Activated CD4-positive, alpha-beta T cell treated with anti-CD3 and anti-CD28 coated beads, Interleukin-2, amount 10 ng/mL, durations not matched to agents 7 days and 5 days (primary cell): ENCODE data around the gene PARD3B. TPM values are rescaled to one million over a fixed set of nuclear protein-coding genes. Genes with fewer than 3 reads are reported as not detected.
A peak's percentile ranks its signal among the peaks of the same experiment; 100 is the strongest.

Source experiments
- CTCF ChIA-PET: fragments of 350-600 bp; sonication (Branson Sonifier 250); formaldehyde crosslinking; loops from one replicate; lab custom pipeline; 2021; ENCODE audit warnings: antibody characterized with exemption; lab: Charles Lee
- POLR2A ChIA-PET: fragments of 350-600 bp; sonication (Branson Sonifier 250); formaldehyde crosslinking; loops from one replicate; lab custom pipeline; 2021; ENCODE audit warnings: antibody characterized with exemption; lab: Charles Lee
- DNase-seq: peaks from one replicate; pipeline ENCODE4 v3.0.0-alpha.2; 2020
- H3K27ac Mint-ChIP-seq: one replicate; pipeline ENCODE4 v1.8.0; 2021; ENCODE audit warnings: mild to moderate bottlenecking, moderate library complexity, mixed read lengths
- H3K27me3 Mint-ChIP-seq: one replicate; pipeline ENCODE4 v1.8.0; 2021; ENCODE audit warnings: mixed read lengths
- H3K36me3 Mint-ChIP-seq: one replicate; pipeline ENCODE4 v1.8.0; 2021; ENCODE audit warnings: low read depth, mixed read lengths
- H3K4me1 Mint-ChIP-seq: one replicate; pipeline ENCODE4 v1.8.0; 2021; ENCODE audit warnings: mixed read lengths
- H3K4me3 Mint-ChIP-seq: one replicate; pipeline ENCODE4 v1.8.0; 2021; ENCODE audit warnings: mild to moderate bottlenecking, moderate library complexity, mixed read lengths
- H3K9me3 Mint-ChIP-seq: one replicate; pipeline ENCODE4 v1.8.0; 2021; ENCODE audit warnings: mixed read lengths
- total RNA-seq, 2 experiments: library from RNA; stranded (reverse); gene quantifications; one replicate each; pipeline ENCODE4 v1.2.3, GENCODE V29; 2021

Gene PARD3B
- total RNA-seq, 2 experiments from 2014 or later = 0.50 to 0.77 TPM

- Mint-ChIP-seq H3K27me3 (peaks cover 26% of the 10 kb centered on the region), H3K36me3 (no peaks in the 10 kb centered on the region), H3K27ac (no peak overlapping the region), H3K4me3 (no peak overlapping the region), H3K4me1 (no peaks in the 10 kb centered on the region), H3K9me3 (no peaks in the 10 kb centered on the region)
- no peak for DNase-seq
- ChIA-PET POLR2A (no interaction called here), CTCF (interaction anchor here (1.5 kb wide), 1 partner anchor 11 kb away, joined by 3 read pairs; no protein-coding TSS in a partner anchor)
Measured at GRCh38 chr2:204860274-204860673, 315.0 kb downstream of the PARD3B start.

- no peak for DNase-seq
- CTCF ChIA-PET = no interaction called here
- H3K27ac Mint-ChIP-seq = no peak overlapping the region
- H3K4me1 Mint-ChIP-seq = no peaks in the 10 kb centered on the region
- H3K9me3 Mint-ChIP-seq = no peaks in the 10 kb centered on the region
- H3K36me3 Mint-ChIP-seq = no peaks in the 10 kb centered on the region
- POLR2A ChIA-PET = no interaction called here
- no peak overlapping the region for H3K4me3 Mint-ChIP-seq
- peaks cover 14% of the 10 kb centered on the region for H3K27me3 Mint-ChIP-seq
Measured at GRCh38 chr2:204862809-204863208, 317.5 kb downstream of the PARD3B start.

GRCh38 chr2:204863336-204863735, 318.1 kb downstream of the PARD3B start:
- Mint-ChIP-seq H3K9me3 (no peaks in the 10 kb centered on the region), H3K27ac (no peak overlapping the region), H3K4me3 (no peak overlapping the region), H3K27me3 (peaks cover 16% of the 10 kb centered on the region), H3K4me1 (no peaks in the 10 kb centered on the region), H3K36me3 (no peaks in the 10 kb centered on the region)
- ChIA-PET POLR2A (no interaction called here), CTCF (no interaction called here)
- no peak for DNase-seq

- POLR2A ChIA-PET = no interaction called here
- Mint-ChIP-seq H3K4me1 (peaks cover 35% of the 10 kb centered on the region), H3K9me3 (peaks cover 4% of the 10 kb centered on the region), H3K36me3 (peaks cover 15% of the 10 kb centered on the region), H3K27me3 (peaks cover 5% of the 10 kb centered on the region), H3K4me3 (no peak overlapping the region), H3K27ac (no peak overlapping the region)
- CTCF ChIA-PET = no interaction called here
- DNase-seq = no peak
Measured at GRCh38 chr2:204869132-204869823, 324.0 kb downstream of the PARD3B start.

GRCh38 chr2:204870053-204870452, 324.8 kb downstream of the PARD3B start:
- Mint-ChIP-seq H3K27ac (no peak overlapping the region), H3K9me3 (peaks cover 4% of the 10 kb centered on the region), H3K27me3 (peaks cover 5% of the 10 kb centered on the region), H3K4me3 (no peak overlapping the region), H3K36me3 (peaks cover 21% of the 10 kb centered on the region), H3K4me1 (peaks cover 38% of the 10 kb centered on the region)
- DNase-seq = no peak
- ChIA-PET CTCF (interaction anchor here (1.3 kb wide), 1 partner anchor 9 kb away, joined by 3 read pairs; no protein-coding TSS in a partner anchor), POLR2A (no interaction called here)

- H3K9me3 Mint-ChIP-seq = peaks cover 16% of the 10 kb centered on the region
- H3K27ac Mint-ChIP-seq = peak overlapping the region; percentile 65
- POLR2A ChIA-PET = no interaction called here
- no peak overlapping the region for H3K4me3 Mint-ChIP-seq
- peaks cover 5% of the 10 kb centered on the region for H3K27me3 Mint-ChIP-seq
- no peak for DNase-seq
- H3K36me3 Mint-ChIP-seq = peaks cover 34% of the 10 kb centered on the region
- peaks cover 49% of the 10 kb centered on the region for H3K4me1 Mint-ChIP-seq
- CTCF ChIA-PET = interaction anchor here (1.3 kb wide), 1 partner anchor 10 kb away, joined by 3 read pairs; no protein-coding TSS in a partner anchor
Measured at GRCh38 chr2:204871231-204871953, 326.1 kb downstream of the PARD3B start.

- Mint-ChIP-seq H3K4me3 (no peak overlapping the region), H3K27ac (no peak overlapping the region), H3K36me3 (peaks cover 63% of the 10 kb centered on the region), H3K4me1 (peaks cover 80% of the 10 kb centered on the region), H3K9me3 (peaks cover 27% of the 10 kb centered on the region), H3K27me3 (no peaks in the 10 kb centered on the region)
- no peak for DNase-seq
- POLR2A ChIA-PET = no interaction called here
- CTCF ChIA-PET = no interaction called here
Measured at GRCh38 chr2:204876311-204876710, 331.0 kb downstream of the PARD3B start.

GRCh38 chr2:204877691-204878090, 332.4 kb downstream of the PARD3B start:
- ChIA-PET POLR2A (no interaction called here), CTCF (no interaction called here)
- H3K27ac Mint-ChIP-seq = peak overlapping the region; percentile 81

GRCh38 chr2:204880928-204881327, 335.7 kb downstream of the PARD3B start:
- H3K27ac Mint-ChIP-seq = peak overlapping the region; percentile 92
- peaks cover 42% of the 10 kb centered on the region for H3K36me3 Mint-ChIP-seq
- peak overlapping the region; percentile 58 for H3K4me3 Mint-ChIP-seq
- peaks cover 24% of the 10 kb centered on the region for H3K9me3 Mint-ChIP-seq
- no peak for DNase-seq
- peaks cover 73% of the 10 kb centered on the region for H3K4me1 Mint-ChIP-seq
- no peaks in the 10 kb centered on the region for H3K27me3 Mint-ChIP-seq
- CTCF ChIA-PET = interaction anchor here (1.2 kb wide), 1 partner anchor 15 kb away, joined by 4 read pairs; no protein-coding TSS in a partner anchor
- POLR2A ChIA-PET = no interaction called here

More at GRCh38 chr2:204877691-204878090, 332.4 kb downstream of the PARD3B start:
- Mint-ChIP-seq H3K9me3 (peaks cover 27% of the 10 kb centered on the region), H3K4me1 (peaks cover 82% of the 10 kb centered on the region), H3K36me3 (peaks cover 60% of the 10 kb centered on the region), H3K27me3 (no peaks in the 10 kb centered on the region), H3K4me3 (peak overlapping the region; percentile 6)
- DNase-seq = no peak

GRCh38 chr2:204881655-204882054, 336.4 kb downstream of the PARD3B start:
- peak overlapping the region; percentile 92 for H3K27ac Mint-ChIP-seq
- H3K36me3 Mint-ChIP-seq = peaks cover 35% of the 10 kb centered on the region
- DNase-seq = peak; percentile 64
- peaks cover 18% of the 10 kb centered on the region for H3K9me3 Mint-ChIP-seq
- POLR2A ChIA-PET = no interaction called here
- H3K4me3 Mint-ChIP-seq = peak overlapping the region; percentile 58
- H3K27me3 Mint-ChIP-seq = no peaks in the 10 kb centered on the region
- peaks cover 69% of the 10 kb centered on the region for H3K4me1 Mint-ChIP-seq
- CTCF ChIA-PET = interaction anchor here (1.1 to 1.2 kb wide), 2 partner anchors 9 to 14 kb away, joined by 3 to 4 read pairs; no protein-coding TSS in a partner anchor

GRCh38 chr2:204885747-204886146, 340.5 kb downstream of the PARD3B start:
- Mint-ChIP-seq H3K36me3 (peaks cover 19% of the 10 kb centered on the region), H3K27me3 (no peaks in the 10 kb centered on the region), H3K4me1 (peaks cover 36% of the 10 kb centered on the region), H3K9me3 (peaks cover 15% of the 10 kb centered on the region), H3K27ac (no peak overlapping the region), H3K4me3 (no peak overlapping the region)
- CTCF ChIA-PET = interaction anchor here (0.6 kb wide), 1 partner anchor 201 kb away, joined by 3 read pairs; no protein-coding TSS in a partner anchor
- POLR2A ChIA-PET = no interaction called here
- DNase-seq = no peak

GRCh38 chr2:204886713-204887112, 341.4 kb downstream of the PARD3B start:
- no peak overlapping the region for H3K27ac Mint-ChIP-seq

GRCh38 chr2:204888222-204888621, 342.9 kb downstream of the PARD3B start:
- peaks cover 15% of the 10 kb centered on the region for H3K9me3 Mint-ChIP-seq
- POLR2A ChIA-PET = no interaction called here
- H3K4me1 Mint-ChIP-seq = peaks cover 15% of the 10 kb centered on the region
- H3K36me3 Mint-ChIP-seq = peaks cover 19% of the 10 kb centered on the region
- CTCF ChIA-PET = interaction anchor here (0.6 kb wide), 1 partner anchor 753 kb away, joined by 3 read pairs; no protein-coding TSS in a partner anchor
- no peak for DNase-seq
- no peak overlapping the region for H3K27ac Mint-ChIP-seq
- no peak overlapping the region for H3K4me3 Mint-ChIP-seq
- no peaks in the 10 kb centered on the region for H3K27me3 Mint-ChIP-seq

More at GRCh38 chr2:204886713-204887112, 341.4 kb downstream of the PARD3B start:
- Mint-ChIP-seq H3K27me3 (no peaks in the 10 kb centered on the region), H3K4me3 (no peak overlapping the region), H3K9me3 (peaks cover 15% of the 10 kb centered on the region), H3K4me1 (peaks cover 27% of the 10 kb centered on the region), H3K36me3 (peaks cover 19% of the 10 kb centered on the region)
- ChIA-PET POLR2A (no interaction called here), CTCF (no interaction called here)
- no peak for DNase-seq
